Panc1 (cell line): ENCODE data around the gene COL6A2. TPM values are rescaled to one million over a fixed set of nuclear protein-coding genes. Genes with fewer than 3 reads are reported as not detected.
"Not testable (repeated sequence)": the region's sequence is repeated elsewhere in the genome, so short reads cannot be mapped to it uniquely, and the experiment has no call there.

Experiments
- ATAC-seq: fragments of 200-7000 bp; cut with Tn5 transposase; 2 replicates; pipeline ENCODE4 v1.9.1; 2020; ENCODE audit warnings: mild to moderate bottlenecking, moderate library complexity
- BruUV-seq: library from RNA; stranded (reverse); fragments of 400-500 nt; replicated peaks from 2 replicates; lab custom pipeline; 2021; lab: Mats Ljungman, UMichigan
- CTCF ChIA-PET: fragments of 300-600 bp; sonication (Branson Sonifier 250); formaldehyde crosslinking; loops from one replicate; lab custom pipeline; 2022; ENCODE audit warnings: antibody characterized with exemption; lab: Charles Lee
- POLR2A ChIA-PET: fragments of 300-600 bp; sonication (Branson Sonifier 250); formaldehyde crosslinking; loops from one replicate; lab custom pipeline; 2022; ENCODE audit warnings: antibody characterized with exemption; lab: Charles Lee
- DNase-seq: peaks from one replicate; pipeline ENCODE4 v3.0.0-alpha.2; 2010; ENCODE audit warnings: low read depth, low spot score
- H3K27ac ChIP-seq: 2 replicates; pipeline ENCODE4 v1.5.1; 2011; ENCODE audit warnings: mild to moderate bottlenecking, low read length, inconsistent platforms
- H3K27me3 ChIP-seq: fragments of 200-500 bp; sonication (Bioruptor generic); 2 replicates; pipeline ENCODE4 v1.6.0; 2014; ENCODE audit warnings: low read length, inconsistent platforms; ENCODE audit not compliant: control insufficient read depth, insufficient read depth
- H3K36me3 ChIP-seq: fragments of 200-500 bp; sonication (Bioruptor generic); 2 replicates; pipeline ENCODE4 v1.5.1; 2014; ENCODE audit warnings: inconsistent platforms, mild to moderate bottlenecking, low read length, moderate library complexity; ENCODE audit not compliant: control insufficient read depth, insufficient read depth
- H3K4me1 ChIP-seq: 2 replicates; pipeline ENCODE4 v1.5.1; 2011; ENCODE audit warnings: inconsistent platforms, mild to moderate bottlenecking, low read length, moderate library complexity; ENCODE audit not compliant: control insufficient read depth, insufficient read depth
- H3K4me3 ChIP-seq, 2 experiments: 2 replicates each; pipeline ENCODE4 v1.5.1; 2011 to 2012; ENCODE audit warnings: low read depth in 2 of 2, low read length in 2 of 2, mild to moderate bottlenecking in 2 of 2, inconsistent platforms in 1 of 2, moderate library complexity in 1 of 2
- H3K9me3 ChIP-seq: fragments of 200-500 bp; sonication (Bioruptor generic); 2 replicates; pipeline ENCODE4 v1.5.1; 2014; ENCODE audit warnings: low read depth, mild to moderate bottlenecking, inconsistent platforms, low read length, moderate library complexity; ENCODE audit not compliant: control insufficient read depth, insufficient read depth
- POLR2AphosphoS5 ChIP-seq: IDR thresholded peaks from 2 replicates; pipeline ENCODE4 v1.6.1; 2012; ENCODE audit warnings: mild to moderate bottlenecking, low read depth, low read length, moderate library complexity
- REST ChIP-seq, 2 experiments: IDR thresholded peaks; 2 replicates each; pipeline ENCODE4 v1.6.1; 2011 to 2012; ENCODE audit warnings: low read depth in 2 of 2, control low read depth in 1 of 2, low read length in 1 of 2, mild to moderate bottlenecking in 1 of 2, moderate library complexity in 1 of 2; ENCODE audit not compliant: insufficient read depth in 1 of 2
- SIN3A ChIP-seq: IDR thresholded peaks from 2 replicates; pipeline ENCODE4 v1.6.1; 2012; ENCODE audit warnings: low read depth, mild to moderate bottlenecking, low read length, moderate library complexity, borderline replicate concordance; ENCODE audit not compliant: insufficient read depth
- TCF7L2 ChIP-seq: IDR thresholded peaks from 2 replicates; pipeline ENCODE4 v1.6.1; 2011; ENCODE audit warnings: mild to moderate bottlenecking, low read depth, low read length, inconsistent platforms
- in situ Hi-C: cut with HindIII; loops from 2 replicates; pipeline ENCODE4 v1.10.0; 2016; ENCODE audit warnings: low sequenced_read_pairs, low pct_unique_long_range_greater_than_20kb
- intact Hi-C: fragments of 100-400 bp; cut with micrococcal nuclease; formaldehyde crosslinking; loops from one replicate; pipeline ENCODE4 v1.10.0; 2022; ENCODE audit not compliant: unreplicated experiment
- total RNA-seq: library from RNA; stranded (reverse); gene quantifications from one replicate; pipeline ENCODE4 v1.2.1, GENCODE V29; 2021; ENCODE audit not compliant: unreplicated experiment
- TF ChIP-seq, protein P1 (sequence below): fragments of 450-650 bp; IDR thresholded peaks from 2 replicates; pipeline ENCODE4 v1.5.1; 2017; ENCODE audit warnings: mild to moderate bottlenecking

COL6A2 gene
- total RNA-seq, 1 experiment from 2014 or later = 29.9 TPM

- H3K9me3 ChIP-seq, H3K27ac ChIP-seq, DNase-seq, CTCF ChIA-PET, intact Hi-C loops, H3K4me1 ChIP-seq, POLR2A ChIA-PET, BruUV-seq, in situ Hi-C loops, H3K4me3 ChIP-seq, ATAC-seq, H3K27me3 ChIP-seq, H3K36me3 ChIP-seq: not testable (repeated sequence)
Observed at GRCh38 chr21:46170436-46171193, 72.7 kb downstream of the COL6A2 start.

GRCh38 chr21:46171585-46171984 lies 73.7 kb downstream of the COL6A2 start:
- no peak overlapping the region for H3K27ac ChIP-seq
- H3K36me3 ChIP-seq = no peaks in the 10 kb centered on the region
- H3K4me1 ChIP-seq = no peaks in the 10 kb centered on the region
- no peaks in the 10 kb centered on the region for H3K9me3 ChIP-seq
- intact Hi-C loops = no loop called here
- ATAC-seq (no peak), DNase-seq (no peak)
- ChIA-PET CTCF (interaction anchor here (0.6 kb wide), 1 partner anchor 153 kb away, joined by 4 read pairs; no protein-coding TSS in a partner anchor), POLR2A (no interaction called here)
- in situ Hi-C loops = no loop called here
- no TSS peak for BruUV-seq
- no peak overlapping the region for H3K4me3 ChIP-seq
- no peaks in the 10 kb centered on the region for H3K27me3 ChIP-seq
- TF ChIP-seq SIN3A (no peak), TCF7L2 (no peak)
- TF ChIP-seq, protein P1, sequence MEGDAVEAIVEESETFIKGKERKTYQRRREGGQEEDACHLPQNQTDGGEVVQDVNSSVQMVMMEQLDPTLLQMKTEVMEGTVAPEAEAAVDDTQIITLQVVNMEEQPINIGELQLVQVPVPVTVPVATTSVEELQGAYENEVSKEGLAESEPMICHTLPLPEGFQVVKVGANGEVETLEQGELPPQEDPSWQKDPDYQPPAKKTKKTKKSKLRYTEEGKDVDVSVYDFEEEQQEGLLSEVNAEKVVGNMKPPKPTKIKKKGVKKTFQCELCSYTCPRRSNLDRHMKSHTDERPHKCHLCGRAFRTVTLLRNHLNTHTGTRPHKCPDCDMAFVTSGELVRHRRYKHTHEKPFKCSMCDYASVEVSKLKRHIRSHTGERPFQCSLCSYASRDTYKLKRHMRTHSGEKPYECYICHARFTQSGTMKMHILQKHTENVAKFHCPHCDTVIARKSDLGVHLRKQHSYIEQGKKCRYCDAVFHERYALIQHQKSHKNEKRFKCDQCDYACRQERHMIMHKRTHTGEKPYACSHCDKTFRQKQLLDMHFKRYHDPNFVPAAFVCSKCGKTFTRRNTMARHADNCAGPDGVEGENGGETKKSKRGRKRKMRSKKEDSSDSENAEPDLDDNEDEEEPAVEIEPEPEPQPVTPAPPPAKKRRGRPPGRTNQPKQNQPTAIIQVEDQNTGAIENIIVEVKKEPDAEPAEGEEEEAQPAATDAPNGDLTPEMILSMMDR = no peak

- no peak for DNase-seq
- no peaks in the 10 kb centered on the region for H3K36me3 ChIP-seq
- H3K27ac ChIP-seq = no peak overlapping the region
- H3K27me3 ChIP-seq = no peaks in the 10 kb centered on the region
- CTCF ChIA-PET = no interaction called here
- no peaks in the 10 kb centered on the region for H3K9me3 ChIP-seq
- no TSS peak for BruUV-seq
- no peak overlapping the region for H3K4me3 ChIP-seq
- POLR2A ChIA-PET = no interaction called here
- no peaks in the 10 kb centered on the region for H3K4me1 ChIP-seq
- no peak for ATAC-seq
- in situ Hi-C loops (no loop called here), intact Hi-C loops (no loop called here)
- TF ChIP-seq SIN3A = no peak
- TF ChIP-seq, protein P1 = no peak
- no peak for TF ChIP-seq TCF7L2
- no peak for TF ChIP-seq REST (IDR thresholded peaks at IDR 0.05; ENCODE audit: insufficient read depth in 1 of 2, low read depth in 2 of 2, low read length in 1 of 2)
- TF ChIP-seq POLR2AphosphoS5 = no peak
Observed at GRCh38 chr21:46171996-46172862, 74.3 kb downstream of the COL6A2 start.
